ENCODE data around the gene BET1L. TPM values are rescaled to one million over a fixed set of nuclear protein-coding genes. Genes with fewer than 3 reads are reported as not detected.
A peak's percentile ranks its signal among the peaks of the same experiment; 100 is the strongest.

BET1L gene, protein sequence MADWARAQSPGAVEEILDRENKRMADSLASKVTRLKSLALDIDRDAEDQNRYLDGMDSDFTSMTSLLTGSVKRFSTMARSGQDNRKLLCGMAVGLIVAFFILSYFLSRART
- total RNA-seq (2014; rRNA removed; shearing (Covaris generic)), result 19.5 and 20.5 TPM in 2 replicates
- 15.2 and 22.8 TPM in 2 replicates for polyA plus RNA-seq (2016; fragmentation: Nextera tagmentation; extraction: Ambion mirVana)
- long read RNA-seq, transcript BET1L-203 (4 exons, 2,819 nt), result major isoform, 8 of 11 reads
- long read RNA-seq, partial matches to known transcripts, result 0 of 11 reads
- long read RNA-seq, other reads (novel, unspliced or antisense), result 3 of 11 reads

DNA sequence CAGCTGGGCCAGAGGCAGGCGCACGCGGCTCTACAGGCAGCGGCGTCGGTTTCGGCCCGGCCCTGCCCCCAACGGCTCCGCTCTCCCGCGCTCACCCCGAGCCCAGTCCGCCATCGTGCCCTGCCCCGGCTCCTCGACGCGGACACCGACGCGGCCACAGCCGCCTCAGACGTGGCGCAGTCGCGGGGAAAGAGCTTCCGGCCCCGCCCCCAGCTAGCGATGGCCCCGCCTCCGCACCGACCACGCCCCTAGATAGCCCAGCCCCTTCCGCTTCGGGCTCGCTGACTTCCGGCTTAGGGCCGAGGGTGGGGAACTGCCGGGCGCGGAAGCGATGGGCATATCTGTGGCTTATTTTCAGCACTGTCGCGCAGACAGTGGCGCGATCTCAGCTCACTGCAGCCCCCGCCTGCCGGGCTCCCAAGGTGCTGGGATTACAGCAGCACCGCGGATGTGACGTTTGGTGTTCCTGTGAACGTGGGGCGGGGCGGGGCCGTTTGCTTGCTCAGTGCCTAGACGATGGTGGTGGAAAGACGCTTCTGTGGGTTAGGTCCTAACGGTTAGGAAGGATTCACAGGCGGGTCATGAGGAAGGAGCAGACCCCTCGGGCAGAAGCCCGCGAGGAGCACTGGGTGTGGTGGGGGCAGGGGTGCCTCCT is at the start of gene BET1L, which contains the start of gene RIC8A:
Gene BET1L (minus strand): TSS at position 192 of the 655 bp plus-strand sequence. CDS start 78 bp downstream, at position 114.
Gene RIC8A (plus strand): TSS at position 501 of the 655 bp plus-strand sequence. CDS start 1,147 bp downstream, outside the sequence.
- Mint-ChIP-seq H3K4me3 (peak within 1 kb of the TSS; percentile 99), H3K4me1 (peaks cover 8% of the 10 kb centered on the region; the same call in 2 of the 3 replicates), H3K36me3 (ENCODE audit: low read depth) (peaks cover 50% of the 10 kb centered on the region), H3K9me3 (no peaks in the 10 kb centered on the region), H3K27me3 (ENCODE audit: insufficient read depth, low read depth, poor library complexity) (peaks cover 16% of the 10 kb centered on the region), H3K27ac (peak within 1 kb of the TSS; percentile 99)
- DNase-seq (ENCODE audit: low spot score) (peak; percentile 98), ATAC-seq (peak; percentile 79)
- Histone ChIP-seq H3K4me1 (ENCODE audit: insufficient read depth) (peaks cover 12% of the 10 kb centered on the region; the same call in 1 of the 2 replicates), H4K20me1 (replicated peaks; ENCODE audit: insufficient read depth) (peaks cover 4% of the 10 kb centered on the region), H2AFZ (0 out of 2 replicates have a peak within 1 kb of the TSS, but pooled peaks have one; percentile 86), H3K79me2 (replicated peaks; ENCODE audit: insufficient read depth) (peaks cover 27% of the 10 kb centered on the region), H3K27ac (ENCODE audit: low read depth) (peak within 1 kb of the TSS; percentile 99), H3K4me2 (peak within 1 kb of the TSS; percentile 100), H3K9me2 (ENCODE audit: insufficient read depth) (no peaks in the 10 kb centered on the region), H3K36me3 (ENCODE audit: insufficient read depth) (peaks cover 5% of the 10 kb centered on the region), H3F3A (replicated peaks; ENCODE audit: low read depth) (peaks cover 9% of the 10 kb centered on the region), H3K4me3 (peak within 1 kb of the TSS; percentile 96), H3K27me3 (ENCODE audit: insufficient read depth) (no peaks in the 10 kb centered on the region)
- TF ChIP-seq, protein P1, sequence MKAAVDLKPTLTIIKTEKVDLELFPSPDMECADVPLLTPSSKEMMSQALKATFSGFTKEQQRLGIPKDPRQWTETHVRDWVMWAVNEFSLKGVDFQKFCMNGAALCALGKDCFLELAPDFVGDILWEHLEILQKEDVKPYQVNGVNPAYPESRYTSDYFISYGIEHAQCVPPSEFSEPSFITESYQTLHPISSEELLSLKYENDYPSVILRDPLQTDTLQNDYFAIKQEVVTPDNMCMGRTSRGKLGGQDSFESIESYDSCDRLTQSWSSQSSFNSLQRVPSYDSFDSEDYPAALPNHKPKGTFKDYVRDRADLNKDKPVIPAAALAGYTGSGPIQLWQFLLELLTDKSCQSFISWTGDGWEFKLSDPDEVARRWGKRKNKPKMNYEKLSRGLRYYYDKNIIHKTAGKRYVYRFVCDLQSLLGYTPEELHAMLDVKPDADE (IDR thresholded peaks at IDR 0.05), result no peak; the same call in none of the 2 replicates
- TF ChIP-seq POLR2AphosphoS5 (IDR thresholded peaks at IDR 0.05; ENCODE audit: low read depth), result peak; percentile 95
- TF ChIP-seq CREB1 (CRISPR knock-in tag; IDR thresholded peaks at IDR 0.05; ENCODE audit: low read depth), result peak; percentile 88

DNA sequence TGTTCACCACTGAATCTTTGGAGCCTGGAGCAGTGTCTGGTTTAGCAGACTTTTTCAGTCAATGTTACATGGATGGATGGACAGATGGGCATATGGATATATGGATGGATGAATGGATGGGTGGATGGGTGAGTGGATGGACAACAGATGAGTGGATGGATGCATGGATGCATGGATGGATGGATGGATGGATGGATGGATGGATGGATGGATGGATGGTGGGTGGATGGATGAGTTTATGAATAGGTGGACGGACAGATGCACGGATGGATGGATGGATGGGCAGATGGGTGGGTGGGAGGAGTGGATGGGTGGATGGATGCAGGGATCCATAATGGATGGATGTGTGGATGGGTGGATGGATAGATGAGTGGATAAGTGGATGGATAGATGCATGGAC is 48.6 kb upstream of the BET1L start:
- no peak overlapping the region for H3K4me3 ChIP-seq
- H3K9me3 Mint-ChIP-seq, result peaks cover 6% of the 10 kb centered on the region; the same call in 1 of the 3 replicates
- no peaks in the 10 kb centered on the region for H4K20me1 ChIP-seq (replicated peaks; ENCODE audit: insufficient read depth)
- peaks cover 3% of the 10 kb centered on the region for H3K27me3 Mint-ChIP-seq (ENCODE audit: insufficient read depth, low read depth, poor library complexity)
- peaks cover 4% of the 10 kb centered on the region; the same call in 1 of the 2 replicates for H3K9me2 ChIP-seq (ENCODE audit: insufficient read depth)
- H3K36me3 ChIP-seq (ENCODE audit: insufficient read depth), result peaks cover 12% of the 10 kb centered on the region; the same call in 1 of the 2 replicates
- H3K4me3 Mint-ChIP-seq, result no peak overlapping the region
- peaks cover 29% of the 10 kb centered on the region for H3K36me3 Mint-ChIP-seq (ENCODE audit: low read depth)
- no peaks in the 10 kb centered on the region; the same call in none of the 3 replicates for H3K4me1 Mint-ChIP-seq
- H2AFZ ChIP-seq, result no peak overlapping the region
- H3K27me3 ChIP-seq (ENCODE audit: insufficient read depth), result no peaks in the 10 kb centered on the region
- H3K27ac ChIP-seq (ENCODE audit: low read depth), result no peak overlapping the region
- no peaks in the 10 kb centered on the region for H3K4me1 ChIP-seq (ENCODE audit: insufficient read depth)
- H3K27ac Mint-ChIP-seq, result no peak overlapping the region
- H3K79me2 ChIP-seq (replicated peaks; ENCODE audit: insufficient read depth), result no peaks in the 10 kb centered on the region
- H3F3A ChIP-seq (replicated peaks; ENCODE audit: low read depth), result peaks cover 10% of the 10 kb centered on the region; the same call in 1 of the 2 replicates
- H3K4me2 ChIP-seq, result no peak overlapping the region
- DNase-seq (ENCODE audit: low spot score) (no peak), ATAC-seq (no peak)
- TF ChIP-seq, protein P2, sequence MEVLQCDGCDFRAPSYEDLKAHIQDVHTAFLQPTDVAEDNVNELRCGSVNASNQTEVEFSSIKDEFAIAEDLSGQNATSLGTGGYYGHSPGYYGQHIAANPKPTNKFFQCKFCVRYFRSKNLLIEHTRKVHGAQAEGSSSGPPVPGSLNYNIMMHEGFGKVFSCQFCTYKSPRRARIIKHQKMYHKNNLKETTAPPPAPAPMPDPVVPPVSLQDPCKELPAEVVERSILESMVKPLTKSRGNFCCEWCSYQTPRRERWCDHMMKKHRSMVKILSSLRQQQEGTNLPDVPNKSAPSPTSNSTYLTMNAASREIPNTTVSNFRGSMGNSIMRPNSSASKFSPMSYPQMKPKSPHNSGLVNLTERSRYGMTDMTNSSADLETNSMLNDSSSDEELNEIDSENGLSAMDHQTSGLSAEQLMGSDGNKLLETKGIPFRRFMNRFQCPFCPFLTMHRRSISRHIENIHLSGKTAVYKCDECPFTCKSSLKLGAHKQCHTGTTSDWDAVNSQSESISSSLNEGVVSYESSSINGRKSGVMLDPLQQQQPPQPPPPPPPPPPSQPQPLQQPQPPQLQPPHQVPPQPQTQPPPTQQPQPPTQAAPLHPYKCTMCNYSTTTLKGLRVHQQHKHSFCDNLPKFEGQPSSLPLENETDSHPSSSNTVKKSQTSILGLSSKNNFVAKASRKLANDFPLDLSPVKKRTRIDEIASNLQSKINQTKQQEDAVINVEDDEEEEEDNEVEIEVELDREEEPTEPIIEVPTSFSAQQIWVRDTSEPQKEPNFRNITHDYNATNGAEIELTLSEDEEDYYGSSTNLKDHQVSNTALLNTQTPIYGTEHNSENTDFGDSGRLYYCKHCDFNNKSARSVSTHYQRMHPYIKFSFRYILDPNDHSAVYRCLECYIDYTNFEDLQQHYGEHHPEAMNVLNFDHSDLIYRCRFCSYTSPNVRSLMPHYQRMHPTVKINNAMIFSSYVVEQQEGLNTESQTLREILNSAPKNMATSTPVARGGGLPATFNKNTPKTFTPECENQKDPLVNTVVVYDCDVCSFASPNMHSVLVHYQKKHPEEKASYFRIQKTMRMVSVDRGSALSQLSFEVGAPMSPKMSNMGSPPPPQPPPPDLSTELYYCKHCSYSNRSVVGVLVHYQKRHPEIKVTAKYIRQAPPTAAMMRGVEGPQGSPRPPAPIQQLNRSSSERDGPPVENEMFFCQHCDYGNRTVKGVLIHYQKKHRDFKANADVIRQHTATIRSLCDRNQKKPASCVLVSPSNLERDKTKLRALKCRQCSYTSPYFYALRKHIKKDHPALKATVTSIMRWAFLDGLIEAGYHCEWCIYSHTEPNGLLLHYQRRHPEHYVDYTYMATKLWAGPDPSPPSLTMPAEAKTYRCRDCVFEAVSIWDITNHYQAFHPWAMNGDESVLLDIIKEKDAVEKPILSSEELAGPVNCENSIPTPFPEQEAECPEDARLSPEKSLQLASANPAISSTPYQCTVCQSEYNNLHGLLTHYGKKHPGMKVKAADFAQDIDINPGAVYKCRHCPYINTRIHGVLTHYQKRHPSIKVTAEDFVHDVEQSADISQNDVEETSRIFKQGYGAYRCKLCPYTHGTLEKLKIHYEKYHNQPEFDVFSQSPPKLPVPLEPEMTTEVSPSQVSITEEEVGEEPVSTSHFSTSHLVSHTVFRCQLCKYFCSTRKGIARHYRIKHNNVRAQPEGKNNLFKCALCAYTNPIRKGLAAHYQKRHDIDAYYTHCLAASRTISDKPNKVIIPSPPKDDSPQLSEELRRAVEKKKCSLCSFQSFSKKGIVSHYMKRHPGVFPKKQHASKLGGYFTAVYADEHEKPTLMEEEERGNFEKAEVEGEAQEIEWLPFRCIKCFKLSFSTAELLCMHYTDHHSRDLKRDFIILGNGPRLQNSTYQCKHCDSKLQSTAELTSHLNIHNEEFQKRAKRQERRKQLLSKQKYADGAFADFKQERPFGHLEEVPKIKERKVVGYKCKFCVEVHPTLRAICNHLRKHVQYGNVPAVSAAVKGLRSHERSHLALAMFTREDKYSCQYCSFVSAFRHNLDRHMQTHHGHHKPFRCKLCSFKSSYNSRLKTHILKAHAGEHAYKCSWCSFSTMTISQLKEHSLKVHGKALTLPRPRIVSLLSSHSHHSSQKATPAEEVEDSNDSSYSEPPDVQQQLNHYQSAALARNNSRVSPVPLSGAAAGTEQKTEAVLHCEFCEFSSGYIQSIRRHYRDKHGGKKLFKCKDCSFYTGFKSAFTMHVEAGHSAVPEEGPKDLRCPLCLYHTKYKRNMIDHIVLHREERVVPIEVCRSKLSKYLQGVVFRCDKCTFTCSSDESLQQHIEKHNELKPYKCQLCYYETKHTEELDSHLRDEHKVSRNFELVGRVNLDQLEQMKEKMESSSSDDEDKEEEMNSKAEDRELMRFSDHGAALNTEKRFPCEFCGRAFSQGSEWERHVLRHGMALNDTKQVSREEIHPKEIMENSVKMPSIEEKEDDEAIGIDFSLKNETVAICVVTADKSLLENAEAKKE (CRISPR knock-in tag; IDR thresholded peaks at IDR 0.05), result no peak
- TF ChIP-seq CREB1 (CRISPR knock-in tag; IDR thresholded peaks at IDR 0.05; ENCODE audit: low read depth), result no peak
- TF ChIP-seq, protein P1 (IDR thresholded peaks at IDR 0.05), result no peak
- no peak for TF ChIP-seq STAT1 (IDR thresholded peaks at IDR 0.05; ENCODE audit: unreplicated experiment)
- no peak for TF ChIP-seq JUNB (IDR thresholded peaks at IDR 0.05; ENCODE audit: unreplicated experiment)
